Measurements from ENCODE around the gene AATF.

- TF ChIP-seq GATA3 (IDR thresholded peaks at IDR 0.05; ENCODE audit: low read depth, low read length) (no peak), GATA2 (IDR thresholded peaks at IDR 0.05; ENCODE audit: low read depth, low read length) (no peak)
Observed at GRCh38 chr17:37064206-37064605, 115.5 kb downstream of the AATF start.

Data from SH-SY5Y (cell line).